ENCODE results near the gene CACNA2D2. TPM values are rescaled to one million over a fixed set of nuclear protein-coding genes. Genes with fewer than 3 reads are reported as not detected.

Gene CACNA2D2
- total RNA-seq, 1 donor from 2014 or later, result 1.00 TPM

DNA sequence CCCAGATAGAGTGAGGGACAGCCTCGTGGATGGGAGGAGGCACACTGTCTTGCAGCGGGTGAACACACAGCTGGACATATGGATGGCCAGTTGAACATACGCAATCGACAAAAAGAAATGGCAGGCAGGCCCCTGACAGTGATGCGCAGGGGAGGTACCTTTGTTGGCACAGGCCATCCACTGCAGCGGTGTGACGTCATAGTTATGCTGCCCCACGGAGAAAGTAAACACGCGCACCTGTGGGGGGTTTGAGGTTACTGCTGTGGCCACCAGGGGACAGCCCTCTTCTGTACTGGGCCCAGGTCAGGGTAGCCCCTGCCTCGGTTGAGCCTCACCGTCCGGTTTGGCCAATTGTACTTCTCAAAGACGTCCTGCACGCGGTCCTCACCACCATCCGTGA is 124.7 kb downstream of the CACNA2D2 start:
- no peak overlapping the region for H3K4me3 Mint-ChIP-seq (ENCODE audit: unreplicated experiment)
- Histone ChIP-seq H3K9ac (ENCODE audit: low read length) (no peak overlapping the region), H3K4me1 (ENCODE audit: insufficient read depth, low read length) (no peaks in the 10 kb centered on the region), H3K4me3 (ENCODE audit: insufficient read depth, low read depth, low read length) (no peak overlapping the region), H4K20me1 (ENCODE audit: insufficient read depth, low read length) (no peaks in the 10 kb centered on the region), H3K36me3 (ENCODE audit: insufficient read depth, low read length) (no peaks in the 10 kb centered on the region), H3K79me2 (ENCODE audit: insufficient read depth, low read length) (no peaks in the 10 kb centered on the region), H3K4me2 (ENCODE audit: low read length) (no peak overlapping the region), H3K27me3 (ENCODE audit: insufficient read depth, low read length) (peaks cover 2% of the 10 kb centered on the region), H2AFZ (ENCODE audit: low read depth, low read length) (no peak overlapping the region), H3K27ac (ENCODE audit: low read depth, low read length) (no peak overlapping the region), H3K9me3 (ENCODE audit: insufficient read depth, low read depth, low read length) (no peaks in the 10 kb centered on the region)
- H3K27me3 Mint-ChIP-seq (ENCODE audit: low read depth, unreplicated experiment), result peaks cover 41% of the 10 kb centered on the region
- TF ChIP-seq EZH2 (IDR thresholded peaks at IDR 0.05; ENCODE audit: insufficient read depth, low read length), result no peak
- no peak for TF ChIP-seq CTCF (IDR thresholded peaks at IDR 0.05; ENCODE audit: insufficient read depth, low read depth, low read length)
- H3K27ac Mint-ChIP-seq (ENCODE audit: unreplicated experiment), result no peak overlapping the region
- H3K4me1 Mint-ChIP-seq (ENCODE audit: low read depth, unreplicated experiment), result no peaks in the 10 kb centered on the region
- DNase-seq (ENCODE audit: low read depth), result no peak
- no peak for FAIRE-seq
- no peaks in the 10 kb centered on the region for H3K9me3 Mint-ChIP-seq (ENCODE audit: unreplicated experiment)
- H3K36me3 Mint-ChIP-seq (ENCODE audit: low read depth, unreplicated experiment), result no peaks in the 10 kb centered on the region

DNA sequence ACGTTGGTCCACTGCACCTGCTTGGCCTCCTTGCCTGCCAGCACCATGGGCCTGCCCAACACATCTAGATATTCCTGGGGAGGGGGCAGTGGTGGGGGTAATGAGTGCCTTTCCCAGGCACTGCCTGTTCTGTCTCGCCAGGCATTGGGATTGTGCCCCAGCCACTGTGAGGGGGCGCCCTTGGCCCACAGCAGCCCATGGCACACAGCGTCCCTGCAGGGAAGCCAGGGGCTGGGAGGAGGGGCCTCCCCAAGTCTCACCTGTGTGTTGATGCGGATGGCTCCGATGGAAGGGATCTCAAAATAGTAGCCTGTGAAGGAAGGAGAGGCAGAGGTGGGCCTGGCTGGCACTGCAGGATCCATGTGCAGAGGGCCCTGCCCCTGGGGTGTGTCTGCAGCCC is 125.4 kb downstream of the CACNA2D2 start:
- Mint-ChIP-seq H3K36me3 (ENCODE audit: low read depth, unreplicated experiment) (no peaks in the 10 kb centered on the region), H3K4me1 (ENCODE audit: low read depth, unreplicated experiment) (peaks cover 3% of the 10 kb centered on the region), H3K27ac (ENCODE audit: unreplicated experiment) (no peak overlapping the region), H3K9me3 (ENCODE audit: unreplicated experiment) (no peaks in the 10 kb centered on the region), H3K4me3 (ENCODE audit: unreplicated experiment) (no peak overlapping the region), H3K27me3 (ENCODE audit: low read depth, unreplicated experiment) (peaks cover 38% of the 10 kb centered on the region)
- DNase-seq (ENCODE audit: low read depth), result no peak
- no peaks in the 10 kb centered on the region for H3K9me3 ChIP-seq (ENCODE audit: insufficient read depth, low read depth, low read length)
- H3K4me1 ChIP-seq (ENCODE audit: insufficient read depth, low read length), result no peaks in the 10 kb centered on the region
- no peak for FAIRE-seq
- no peak overlapping the region for H3K27ac ChIP-seq (ENCODE audit: low read depth, low read length)
- no peaks in the 10 kb centered on the region for H3K36me3 ChIP-seq (ENCODE audit: insufficient read depth, low read length)
- H4K20me1 ChIP-seq (ENCODE audit: insufficient read depth, low read length), result no peaks in the 10 kb centered on the region
- peaks cover 2% of the 10 kb centered on the region for H3K27me3 ChIP-seq (ENCODE audit: insufficient read depth, low read length)
- H3K9ac ChIP-seq (ENCODE audit: low read length), result no peak overlapping the region
- H3K79me2 ChIP-seq (ENCODE audit: insufficient read depth, low read length), result no peaks in the 10 kb centered on the region
- no peak overlapping the region for H3K4me3 ChIP-seq (ENCODE audit: insufficient read depth, low read depth, low read length)
- no peak for TF ChIP-seq CTCF (IDR thresholded peaks at IDR 0.05; ENCODE audit: insufficient read depth, low read depth, low read length)
- TF ChIP-seq EZH2 (IDR thresholded peaks at IDR 0.05; ENCODE audit: insufficient read depth, low read length), result no peak
- H2AFZ ChIP-seq (ENCODE audit: low read depth, low read length), result no peak overlapping the region
- no peak overlapping the region for H3K4me2 ChIP-seq (ENCODE audit: low read length)

GRCh38 chr3:50375258-50375931 is 128.0 kb downstream of the CACNA2D2 start:
- Histone ChIP-seq H3K79me2 (ENCODE audit: insufficient read depth, low read length) (no peaks in the 10 kb centered on the region), H3K9ac (ENCODE audit: low read length) (no peak overlapping the region), H2AFZ (ENCODE audit: low read depth, low read length) (no peak overlapping the region), H3K4me1 (ENCODE audit: insufficient read depth, low read length) (no peaks in the 10 kb centered on the region), H3K4me2 (ENCODE audit: low read length) (no peak overlapping the region), H3K36me3 (ENCODE audit: insufficient read depth, low read length) (no peaks in the 10 kb centered on the region), H4K20me1 (ENCODE audit: insufficient read depth, low read length) (no peaks in the 10 kb centered on the region), H3K4me3 (ENCODE audit: insufficient read depth, low read depth, low read length) (no peak overlapping the region), H3K27me3 (ENCODE audit: insufficient read depth, low read length) (peaks cover 4% of the 10 kb centered on the region), H3K9me3 (ENCODE audit: insufficient read depth, low read depth, low read length) (no peaks in the 10 kb centered on the region), H3K27ac (ENCODE audit: low read depth, low read length) (no peak overlapping the region)
- peaks cover 25% of the 10 kb centered on the region for H3K27me3 Mint-ChIP-seq (ENCODE audit: low read depth, unreplicated experiment)
- H3K27ac Mint-ChIP-seq (ENCODE audit: unreplicated experiment), result no peak overlapping the region
- FAIRE-seq (no peak), DNase-seq (ENCODE audit: low read depth) (no peak)
- no peak overlapping the region for H3K4me3 Mint-ChIP-seq (ENCODE audit: unreplicated experiment)
- no peaks in the 10 kb centered on the region for H3K36me3 Mint-ChIP-seq (ENCODE audit: low read depth, unreplicated experiment)
- peaks cover 8% of the 10 kb centered on the region for H3K4me1 Mint-ChIP-seq (ENCODE audit: low read depth, unreplicated experiment)
- no peak for TF ChIP-seq EZH2 (IDR thresholded peaks at IDR 0.05; ENCODE audit: insufficient read depth, low read length)
- no peak for TF ChIP-seq CTCF (IDR thresholded peaks at IDR 0.05; ENCODE audit: insufficient read depth, low read depth, low read length)
- H3K9me3 Mint-ChIP-seq (ENCODE audit: unreplicated experiment), result no peaks in the 10 kb centered on the region
